Neural progenitor cell (in vitro differentiated cells): Measurements from ENCODE around the gene SND1. TPM values are rescaled to one million over a fixed set of nuclear protein-coding genes. Genes with fewer than 3 reads are reported as not detected.
A peak's percentile ranks its signal among the peaks of the same experiment; 100 is the strongest.

ENCODE experiments used
- DNase-seq: peaks from one replicate; pipeline ENCODE4 v3.0.0-alpha.2; 2016; ENCODE audit warnings: low spot score
- H2AFZ ChIP-seq: fragments of 200-600 bp; sonication (generic); replicated peaks from 2 replicates; pipeline ENCODE4 v1.6.1; 2016; ENCODE audit warnings: antibody characterized with exemption
- H3F3A ChIP-seq: fragments of 200-600 bp; sonication (generic); 2 replicates; pipeline ENCODE4 v1.6.1; 2016; ENCODE audit warnings: antibody characterized with exemption, low read depth
- H3K27ac ChIP-seq: fragments of 200-600 bp; sonication (generic); 2 replicates; pipeline ENCODE4 v1.5.1; 2016; ENCODE audit warnings: mild to moderate bottlenecking
- H3K27me3 ChIP-seq: fragments of 200-600 bp; sonication (generic); 2 replicates; pipeline ENCODE4 v1.6.1; 2016; ENCODE audit warnings: mild to moderate bottlenecking, moderate library complexity
- H3K36me3 ChIP-seq: fragments of 200-600 bp; sonication (generic); 2 replicates; pipeline ENCODE4 v1.5.1; 2016
- H3K4me1 ChIP-seq: fragments of 200-600 bp; sonication (generic); 2 replicates; pipeline ENCODE4 v1.6.1; 2016; ENCODE audit warnings: mixed run types
- H3K4me2 ChIP-seq: fragments of 200-600 bp; sonication (generic); 2 replicates; pipeline ENCODE4 v1.6.1; 2016
- H3K4me3 ChIP-seq: fragments of 200-600 bp; sonication (generic); 2 replicates; pipeline ENCODE4 v1.5.1; 2016
- H3K79me2 ChIP-seq: fragments of 200-600 bp; sonication (generic); 2 replicates; pipeline ENCODE4 v1.6.1; 2016; ENCODE audit warnings: low read depth
- H3K9ac ChIP-seq: fragments of 200-600 bp; sonication (generic); 2 replicates; pipeline ENCODE4 v1.6.1; 2016
- H3K9me3 ChIP-seq: fragments of 200-600 bp; sonication (generic); 2 replicates; pipeline ENCODE4 v1.5.1; 2016; ENCODE audit warnings: low read depth
- H4K20me1 ChIP-seq: fragments of 200-600 bp; sonication (generic); 2 replicates; pipeline ENCODE4 v1.6.1; 2016; ENCODE audit warnings: low read depth
- H3K27ac Mint-ChIP-seq: 3 replicates; pipeline ENCODE4 v1.8.0; 2021; ENCODE audit warnings: mixed read lengths
- H3K27me3 Mint-ChIP-seq: 2 replicates; pipeline ENCODE4 v1.8.0; 2022; ENCODE audit warnings: low read depth, mild to moderate bottlenecking, inconsistent platforms, moderate library complexity, mixed read lengths; ENCODE audit not compliant: insufficient read depth
- H3K36me3 Mint-ChIP-seq: 3 replicates; pipeline ENCODE4 v1.8.0; 2021; ENCODE audit warnings: mixed read lengths
- H3K4me1 Mint-ChIP-seq: 3 replicates; pipeline ENCODE4 v1.8.0; 2021; ENCODE audit warnings: mixed read lengths
- H3K4me3 Mint-ChIP-seq: 3 replicates; pipeline ENCODE4 v1.8.0; 2021; ENCODE audit warnings: mild to moderate bottlenecking, moderate library complexity, mixed read lengths
- H3K9me3 Mint-ChIP-seq: 3 replicates; pipeline ENCODE4 v1.8.0; 2020; ENCODE audit warnings: mixed read lengths
- CTCF ChIP-seq: fragments of 200-600 bp; sonication (generic); IDR thresholded peaks from 2 replicates; pipeline ENCODE4 v1.5.1; 2017; ENCODE audit warnings: antibody characterized with exemption, mild to moderate bottlenecking
- EZH2 ChIP-seq: fragments of 200-600 bp; sonication (generic); IDR thresholded peaks from 2 replicates; pipeline ENCODE4 v1.6.1; 2017; ENCODE audit warnings: antibody characterized with exemption, mild to moderate bottlenecking, moderate library complexity
- EZH2phosphoT487 ChIP-seq: fragments of 200-600 bp; sonication (generic); IDR thresholded peaks from 2 replicates; pipeline ENCODE4 v1.6.1; 2017; ENCODE audit warnings: antibody characterized with exemption
- total RNA-seq: library from RNA; depleted of rRNA; stranded (reverse); fragments of >200 nt; gene quantifications from 2 replicates; pipeline ENCODE4 v1.2.3, GENCODE V29; 2015; ENCODE audit warnings: low replicate concordance

The SND1 gene
- total RNA-seq, 1 donor from 2014 or later = 154 TPM

- DNase-seq = no peak
- no peaks in the 10 kb centered on the region for H4K20me1 ChIP-seq
- Mint-ChIP-seq H3K4me3 (no peak overlapping the region), H3K36me3 (peaks cover 31% of the 10 kb centered on the region), H3K4me1 (peaks cover 39% of the 10 kb centered on the region), H3K27ac (peak overlapping the region; percentile 1), H3K9me3 (peaks cover 10% of the 10 kb centered on the region), H3K27me3 (peaks cover under 1% of the 10 kb centered on the region)
- H3F3A ChIP-seq = no peaks in the 10 kb centered on the region
- no peaks in the 10 kb centered on the region for H3K36me3 ChIP-seq
- H3K27me3 ChIP-seq = no peaks in the 10 kb centered on the region
- H3K27ac ChIP-seq = no peak overlapping the region
- H2AFZ ChIP-seq = no peak overlapping the region
- TF ChIP-seq EZH2 (no peak), CTCF (no peak), EZH2phosphoT487 (no peak)
- no peak overlapping the region for H3K4me2 ChIP-seq
- peaks cover 11% of the 10 kb centered on the region for H3K4me1 ChIP-seq
- no peaks in the 10 kb centered on the region for H3K9me3 ChIP-seq
- H3K79me2 ChIP-seq = no peaks in the 10 kb centered on the region
- H3K4me3 ChIP-seq = no peak overlapping the region
- H3K9ac ChIP-seq = no peak overlapping the region
Measured at GRCh38 chr7:127933146-127933545, 281.2 kb downstream of the SND1 start.

GRCh38 chr7:127934711-127935110 is 282.7 kb downstream of the SND1 start:
- no peak overlapping the region for H2AFZ ChIP-seq
- Mint-ChIP-seq H3K9me3 (peaks cover 10% of the 10 kb centered on the region), H3K36me3 (peaks cover 23% of the 10 kb centered on the region), H3K4me3 (no peak overlapping the region), H3K27me3 (no peaks in the 10 kb centered on the region), H3K4me1 (peaks cover 44% of the 10 kb centered on the region), H3K27ac (no peak overlapping the region)
- no peak for TF ChIP-seq EZH2
- TF ChIP-seq CTCF = no peak
- TF ChIP-seq EZH2phosphoT487 = no peak
- DNase-seq = no peak
- H3F3A ChIP-seq = no peaks in the 10 kb centered on the region
- H3K36me3 ChIP-seq = no peaks in the 10 kb centered on the region
- no peaks in the 10 kb centered on the region for H4K20me1 ChIP-seq
- H3K4me1 ChIP-seq = peaks cover 11% of the 10 kb centered on the region
- H3K4me3 ChIP-seq = no peak overlapping the region
- H3K9ac ChIP-seq = no peak overlapping the region
- H3K9me3 ChIP-seq = no peaks in the 10 kb centered on the region
- H3K4me2 ChIP-seq = no peak overlapping the region
- H3K79me2 ChIP-seq = no peaks in the 10 kb centered on the region
- H3K27ac ChIP-seq = no peak overlapping the region
- no peaks in the 10 kb centered on the region for H3K27me3 ChIP-seq

- Mint-ChIP-seq H3K4me1 (peaks cover 51% of the 10 kb centered on the region), H3K36me3 (peaks cover 15% of the 10 kb centered on the region), H3K4me3 (no peak overlapping the region), H3K9me3 (peaks cover 5% of the 10 kb centered on the region), H3K27ac (no peak overlapping the region), H3K27me3 (no peaks in the 10 kb centered on the region)
- H3K27me3 ChIP-seq = no peaks in the 10 kb centered on the region
- no peaks in the 10 kb centered on the region for H3K36me3 ChIP-seq
- no peak overlapping the region for H3K27ac ChIP-seq
- no peaks in the 10 kb centered on the region for H3K79me2 ChIP-seq
- TF ChIP-seq CTCF = no peak
- peaks cover 22% of the 10 kb centered on the region for H3K4me1 ChIP-seq
- no peak for DNase-seq
- no peak overlapping the region for H3K4me3 ChIP-seq
- no peaks in the 10 kb centered on the region for H3K9me3 ChIP-seq
- no peak overlapping the region for H3K9ac ChIP-seq
- H4K20me1 ChIP-seq = peaks cover 5% of the 10 kb centered on the region
- peaks cover 12% of the 10 kb centered on the region for H3F3A ChIP-seq
- no peak overlapping the region for H2AFZ ChIP-seq
- H3K4me2 ChIP-seq = no peak overlapping the region
Measured at GRCh38 chr7:127935847-127936376, 283.9 kb downstream of the SND1 start.
